GM18909 (cell line): ENCODE data around the gene APOC1.
"Not testable (repeated sequence)": the region's sequence is repeated elsewhere in the genome, so short reads cannot be mapped to it uniquely, and the experiment has no call there.

Experiments
- ATAC-seq: cut with Tn5 transposase; IDR thresholded peaks from one replicate; pipeline ENCODE4 v1.9.1; 2021; ENCODE audit warnings: mild to moderate bottlenecking; ENCODE audit not compliant: unreplicated experiment, poor library complexity

Gene APOC1

DNA sequence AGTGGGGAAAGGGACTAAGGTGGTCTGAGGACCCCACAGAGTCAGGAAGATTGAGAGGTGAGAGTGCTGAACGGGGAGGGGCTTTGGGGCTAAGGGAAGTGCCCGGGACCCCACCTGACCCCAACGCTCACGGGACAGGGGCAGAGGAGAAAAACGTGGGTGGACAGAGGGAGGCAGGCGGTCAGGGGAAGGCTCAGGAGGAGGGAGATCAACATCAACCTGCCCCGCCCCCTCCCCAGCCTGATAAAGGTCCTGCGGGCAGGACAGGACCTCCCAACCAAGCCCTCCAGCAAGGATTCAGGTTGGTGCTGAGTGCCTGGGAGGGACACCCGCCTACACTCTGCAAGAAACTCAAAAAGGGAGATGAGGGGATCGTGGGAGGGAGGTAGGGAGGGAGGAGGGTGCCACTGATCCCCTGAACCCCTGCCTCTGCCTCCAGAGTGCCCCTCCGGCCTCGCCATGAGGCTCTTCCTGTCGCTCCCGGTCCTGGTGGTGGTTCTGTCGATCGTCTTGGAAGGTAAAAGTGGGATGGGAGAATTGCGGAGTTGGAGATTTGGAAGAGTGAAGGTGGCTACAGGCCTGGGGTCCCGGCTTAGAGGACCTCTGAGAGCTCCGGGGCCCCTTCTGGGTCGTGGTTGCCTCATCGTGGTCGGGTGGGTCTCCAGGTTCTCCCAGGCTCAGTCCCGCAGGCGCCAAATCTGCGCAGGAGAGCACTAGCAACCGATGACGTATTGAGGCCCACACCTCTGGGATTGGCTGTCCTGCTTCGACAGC is at the start of gene APOC1:
Gene APOC1, plus strand, starts transcription at position 176 of the 774 bp plus-strand sequence. Its CDS starts 284 bp downstream, at position 460.
- ATAC-seq = peak; percentile 86

DNA sequence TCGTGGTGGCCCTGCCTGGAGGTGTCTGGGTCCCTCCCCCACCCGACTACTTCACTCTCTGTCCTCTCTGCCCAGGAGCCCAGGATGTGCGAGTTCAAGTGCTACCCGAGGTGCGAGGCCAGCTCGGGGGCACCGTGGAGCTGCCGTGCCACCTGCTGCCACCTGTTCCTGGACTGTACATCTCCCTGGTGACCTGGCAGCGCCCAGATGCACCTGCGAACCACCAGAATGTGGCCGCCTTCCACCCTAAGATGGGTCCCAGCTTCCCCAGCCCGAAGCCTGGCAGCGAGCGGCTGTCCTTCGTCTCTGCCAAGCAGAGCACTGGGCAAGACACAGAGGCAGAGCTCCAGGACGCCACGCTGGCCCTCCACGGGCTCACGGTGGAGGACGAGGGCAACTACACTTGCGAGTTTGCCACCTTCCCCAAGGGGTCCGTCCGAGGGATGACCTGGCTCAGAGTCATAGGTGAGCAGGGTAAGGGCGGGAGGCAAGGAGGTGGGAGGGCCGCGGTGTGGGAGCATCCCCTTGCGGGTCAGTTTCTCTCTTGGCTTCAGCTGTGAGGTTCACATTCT is 49.1 kb upstream of the APOC1 start:
- ATAC-seq = no peak

DNA sequence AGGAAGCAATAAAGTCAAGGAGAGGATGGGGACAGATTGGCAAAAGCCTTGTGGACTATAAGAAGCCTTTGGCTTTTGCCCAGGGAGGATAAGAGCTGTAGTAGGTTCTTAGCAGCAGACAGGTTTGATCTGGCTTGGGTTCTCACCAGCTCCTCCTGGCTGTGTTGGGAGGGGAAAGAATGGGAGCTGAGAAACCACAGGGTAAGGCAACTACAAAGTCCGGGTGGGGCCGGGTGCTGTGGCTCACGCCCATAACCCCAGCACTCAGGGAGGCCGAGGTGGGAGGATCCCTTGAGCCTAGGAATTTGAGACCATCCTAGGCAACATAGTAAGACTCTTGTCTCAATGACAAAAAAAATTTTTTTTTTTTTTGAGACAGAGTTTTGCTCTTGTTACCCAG is 47.7 kb upstream of the APOC1 start:
- no peak for ATAC-seq

DNA sequence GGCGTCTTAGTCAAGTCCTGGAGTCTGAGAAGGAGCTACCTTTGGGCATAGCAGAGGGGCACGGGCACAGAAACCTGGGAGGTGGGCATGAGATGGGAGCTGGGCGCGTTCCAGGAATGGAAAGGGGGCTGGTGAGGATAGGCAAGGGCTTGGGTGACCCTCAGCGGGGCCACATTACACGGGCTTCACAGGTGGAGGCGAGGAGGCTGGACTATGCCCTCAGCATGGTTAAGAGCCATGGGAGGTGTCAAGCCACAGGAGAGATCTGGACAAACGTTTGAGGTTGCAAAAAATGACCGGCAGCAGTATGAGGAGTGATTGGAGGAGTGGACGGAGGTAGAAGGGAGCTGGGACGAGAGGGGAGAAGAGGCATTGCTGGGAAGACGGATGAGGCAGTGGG is 46.8 kb upstream of the APOC1 start:
- no peak for ATAC-seq

DNA sequence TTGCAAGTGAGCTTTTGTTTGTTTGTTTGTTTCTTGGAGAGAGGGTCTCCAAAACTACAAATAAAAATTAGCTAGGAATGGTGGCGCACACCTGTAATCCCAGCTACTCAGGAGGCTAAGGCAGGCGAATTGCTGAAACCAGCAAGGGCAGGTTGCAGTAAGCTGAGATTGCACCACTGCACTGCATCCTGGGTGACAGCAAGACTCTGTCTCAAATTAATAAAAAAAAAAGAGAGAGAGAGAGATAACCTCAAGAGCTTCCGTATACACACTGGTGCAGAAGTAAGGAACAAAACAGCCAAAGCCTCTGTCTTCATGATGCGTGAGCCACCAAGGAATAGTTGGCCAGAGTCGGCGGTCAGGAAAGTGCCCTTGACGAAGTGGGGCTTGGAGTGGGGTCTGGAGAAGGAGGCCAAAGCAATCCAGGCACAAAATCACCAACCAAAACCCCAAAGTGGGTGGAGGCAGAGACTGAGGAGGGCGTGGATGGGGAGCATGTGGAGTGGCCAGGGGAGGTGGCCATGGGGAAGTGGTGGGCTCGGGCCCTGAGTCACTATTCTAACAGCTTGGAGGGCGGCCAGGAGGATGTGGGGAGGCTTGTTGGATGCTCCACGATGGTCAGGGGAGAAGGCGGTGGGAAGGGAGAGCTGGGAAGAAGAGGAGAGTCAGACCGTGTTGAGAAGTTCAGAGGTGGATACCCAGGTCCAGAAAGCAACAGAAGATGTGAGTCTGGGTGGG is 44.5 kb upstream of the APOC1 start:
- ATAC-seq = no peak

DNA sequence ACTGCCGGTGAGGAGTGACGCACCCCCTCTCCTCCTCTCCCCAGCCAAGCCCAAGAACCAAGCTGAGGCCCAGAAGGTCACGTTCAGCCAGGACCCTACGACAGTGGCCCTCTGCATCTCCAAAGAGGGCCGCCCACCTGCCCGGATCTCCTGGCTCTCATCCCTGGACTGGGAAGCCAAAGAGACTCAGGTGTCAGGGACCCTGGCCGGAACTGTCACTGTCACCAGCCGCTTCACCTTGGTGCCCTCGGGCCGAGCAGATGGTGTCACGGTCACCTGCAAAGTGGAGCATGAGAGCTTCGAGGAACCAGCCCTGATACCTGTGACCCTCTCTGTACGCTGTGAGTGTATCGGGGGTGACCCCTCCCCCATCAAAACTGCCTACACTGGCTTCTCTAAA is 42.6 kb upstream of the APOC1 start:
- no peak for ATAC-seq

DNA sequence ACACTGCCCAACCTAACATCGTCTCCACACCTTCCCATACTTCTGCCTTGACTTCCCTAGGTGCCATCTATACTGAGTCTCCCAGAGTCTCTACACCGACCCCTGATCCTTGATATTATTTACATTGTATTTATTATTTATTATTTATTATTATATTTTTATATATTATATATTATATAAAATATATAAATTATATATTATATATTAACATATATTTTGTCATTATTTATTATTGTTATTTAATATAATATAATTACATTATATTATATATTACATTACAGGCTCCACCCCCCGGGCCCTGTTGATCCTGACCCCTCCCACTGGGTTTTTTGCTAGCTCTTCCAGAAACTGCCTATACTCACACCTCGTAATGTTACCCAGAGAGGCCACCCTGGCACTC is 41.7 kb upstream of the APOC1 start:
- no peak for ATAC-seq

DNA sequence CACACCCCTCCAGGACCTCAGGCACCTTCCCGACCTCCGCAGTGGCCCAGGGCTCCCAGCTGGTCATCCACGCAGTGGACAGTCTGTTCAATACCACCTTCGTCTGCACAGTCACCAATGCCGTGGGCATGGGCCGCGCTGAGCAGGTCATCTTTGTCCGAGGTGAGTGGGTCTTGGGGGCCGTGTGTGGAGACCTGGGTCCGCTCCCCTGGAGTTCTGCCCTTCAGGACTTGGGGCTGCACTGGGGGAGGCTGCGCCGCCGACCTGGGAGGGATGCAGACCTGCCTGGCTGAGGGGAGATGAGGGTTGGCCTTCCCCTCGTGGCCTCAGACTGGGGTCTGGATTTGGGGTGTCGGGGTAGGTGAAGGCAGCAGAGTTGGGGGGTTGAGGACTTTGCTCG is 40.1 kb upstream of the APOC1 start:
- ATAC-seq = no peak

DNA sequence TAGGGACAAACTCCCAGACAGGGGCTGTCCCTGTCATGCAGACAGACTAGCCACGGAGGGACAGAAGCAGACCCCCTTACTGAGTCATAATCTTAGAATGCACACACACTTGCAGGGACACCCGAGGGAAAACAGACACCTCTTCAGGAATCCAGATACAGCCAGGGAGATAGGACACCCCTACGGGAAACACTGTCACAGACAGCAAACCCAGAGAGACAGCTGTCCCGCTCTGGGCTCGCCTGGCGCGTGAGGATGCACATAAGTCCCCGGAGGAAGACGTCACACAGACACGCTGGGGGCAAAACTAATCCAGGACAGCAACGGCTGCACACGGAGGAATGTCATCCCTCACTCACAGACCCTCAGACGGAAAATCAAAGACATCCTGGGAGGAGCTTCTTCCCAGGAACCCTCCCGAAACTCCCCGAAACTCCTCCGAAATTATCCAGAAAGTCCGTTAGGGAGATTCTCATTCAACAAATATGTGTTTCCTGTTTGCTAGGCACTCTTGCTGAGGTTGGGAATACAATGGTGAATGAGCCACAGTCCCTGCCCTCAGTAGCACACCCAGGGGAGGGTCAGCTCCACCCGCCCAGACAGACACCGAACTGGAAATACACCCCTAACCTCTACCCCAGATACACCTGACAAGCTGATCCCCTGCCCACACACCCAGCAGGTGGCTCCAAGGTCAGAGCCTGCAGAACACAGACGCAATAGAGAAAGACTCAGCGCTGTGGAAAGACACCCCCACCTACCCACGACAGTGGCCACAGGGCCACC is 38.5 kb upstream of the APOC1 start:
- ATAC-seq = no peak

DNA sequence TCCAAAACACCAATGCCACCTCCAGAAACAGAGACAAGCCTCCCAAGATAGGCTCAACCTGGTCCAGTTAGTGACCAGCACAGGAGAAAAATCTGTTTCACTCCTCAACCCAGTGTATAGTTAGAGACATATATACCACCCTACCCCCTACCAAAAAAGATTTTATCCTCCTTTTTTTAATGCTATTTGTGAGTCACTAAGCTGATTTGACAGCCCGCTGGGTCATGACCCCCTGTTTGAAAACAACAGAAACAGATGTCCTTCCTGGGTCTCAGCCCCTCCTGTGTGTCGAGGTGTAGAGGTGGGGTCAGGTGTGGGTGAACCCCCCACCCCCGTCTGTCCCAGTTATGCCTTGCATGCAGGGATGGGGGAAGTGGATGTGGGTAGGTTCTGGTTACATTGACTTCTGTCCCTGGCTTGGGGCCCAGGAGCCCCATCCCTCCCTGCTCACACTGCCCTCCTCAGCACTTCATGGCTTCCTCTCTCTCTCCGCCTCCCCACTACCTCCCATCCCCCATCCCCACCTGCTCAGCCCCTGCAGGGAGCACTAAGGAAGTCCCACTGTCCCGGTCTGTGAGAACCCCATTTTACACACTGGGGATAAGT is 37.4 kb upstream of the APOC1 start:
- no peak for ATAC-seq

DNA sequence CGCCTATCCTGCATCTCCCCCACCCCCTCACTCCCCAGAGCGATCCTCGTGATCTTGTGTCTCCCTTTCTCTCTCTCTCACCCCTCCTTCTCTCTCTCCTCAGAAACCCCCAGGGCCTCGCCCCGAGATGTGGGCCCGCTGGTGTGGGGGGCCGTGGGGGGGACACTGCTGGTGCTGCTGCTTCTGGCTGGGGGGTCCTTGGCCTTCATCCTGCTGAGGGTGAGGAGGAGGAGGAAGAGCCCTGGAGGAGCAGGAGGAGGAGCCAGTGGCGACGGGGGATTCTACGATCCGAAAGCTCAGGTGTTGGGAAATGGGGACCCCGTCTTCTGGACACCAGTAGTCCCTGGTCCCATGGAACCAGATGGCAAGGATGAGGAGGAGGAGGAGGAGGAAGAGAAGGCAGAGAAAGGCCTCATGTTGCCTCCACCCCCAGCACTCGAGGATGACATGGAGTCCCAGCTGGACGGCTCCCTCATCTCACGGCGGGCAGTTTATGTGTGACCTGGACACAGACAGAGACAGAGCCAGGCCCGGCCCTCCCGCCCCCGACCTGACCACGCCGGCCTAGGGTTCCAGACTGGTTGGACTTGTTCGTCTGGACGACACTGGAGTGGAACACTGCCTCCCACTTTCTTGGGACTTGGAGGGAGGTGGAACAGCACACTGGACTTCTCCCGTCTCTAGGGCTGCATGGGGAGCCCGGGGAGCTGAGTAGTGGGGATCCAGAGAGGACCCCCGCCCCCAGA is 36.1 kb upstream of the APOC1 start:
- ATAC-seq = no peak

DNA sequence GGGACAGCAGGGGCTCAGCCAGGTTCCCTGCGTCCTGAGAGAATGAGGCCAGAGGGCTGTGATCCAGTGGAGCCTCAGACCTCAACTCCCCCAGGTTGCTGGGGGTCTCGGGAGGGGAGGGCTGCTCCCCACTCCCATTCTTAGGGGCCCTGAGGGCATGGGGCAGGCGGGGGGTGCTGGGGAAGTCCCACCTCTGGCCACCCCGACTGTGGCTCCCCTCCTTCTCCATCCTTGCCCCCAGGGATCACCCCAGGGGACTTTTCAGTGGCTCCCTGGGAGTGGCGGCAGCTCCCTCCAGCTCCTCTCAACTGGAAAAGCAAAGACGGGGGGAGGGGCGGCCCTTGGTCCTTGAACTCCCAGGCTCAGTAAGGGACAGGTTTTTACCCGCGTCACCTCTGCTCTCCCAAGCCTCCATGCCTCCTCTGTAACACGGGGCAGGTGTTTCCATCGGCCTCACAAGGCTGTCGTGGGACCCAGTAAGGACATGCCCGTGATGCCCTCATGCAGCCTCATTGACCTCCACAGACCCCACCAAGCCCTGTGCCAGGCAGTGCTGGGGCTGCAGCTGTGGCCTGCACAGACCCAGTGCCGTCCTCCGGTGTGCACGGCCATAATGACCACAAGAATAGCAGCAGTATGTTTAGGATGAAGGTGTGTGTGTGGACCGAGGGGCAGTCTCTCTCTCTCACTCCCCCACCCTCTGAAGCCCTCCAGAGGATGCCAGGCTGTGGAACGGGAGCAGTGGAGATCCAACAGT is 34.9 kb upstream of the APOC1 start:
- no peak for ATAC-seq

DNA sequence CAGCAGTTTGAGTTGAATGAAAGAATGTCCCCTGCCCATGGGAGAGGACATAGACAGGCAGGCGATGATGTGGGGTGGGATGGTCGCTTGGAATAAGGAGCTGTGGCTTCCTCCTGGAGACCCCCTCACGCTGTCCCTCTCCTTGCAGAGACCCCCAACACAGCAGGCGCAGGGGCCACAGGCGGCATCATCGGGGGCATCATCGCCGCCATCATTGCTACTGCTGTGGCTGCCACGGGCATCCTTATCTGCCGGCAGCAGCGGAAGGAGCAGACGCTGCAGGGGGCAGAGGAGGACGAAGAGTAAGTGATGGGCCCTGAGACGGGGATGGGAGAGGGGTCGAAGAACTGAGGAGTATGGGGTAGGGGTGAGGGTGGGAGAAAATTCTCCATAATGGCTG is 32.3 kb upstream of the APOC1 start:
- ATAC-seq = no peak

DNA sequence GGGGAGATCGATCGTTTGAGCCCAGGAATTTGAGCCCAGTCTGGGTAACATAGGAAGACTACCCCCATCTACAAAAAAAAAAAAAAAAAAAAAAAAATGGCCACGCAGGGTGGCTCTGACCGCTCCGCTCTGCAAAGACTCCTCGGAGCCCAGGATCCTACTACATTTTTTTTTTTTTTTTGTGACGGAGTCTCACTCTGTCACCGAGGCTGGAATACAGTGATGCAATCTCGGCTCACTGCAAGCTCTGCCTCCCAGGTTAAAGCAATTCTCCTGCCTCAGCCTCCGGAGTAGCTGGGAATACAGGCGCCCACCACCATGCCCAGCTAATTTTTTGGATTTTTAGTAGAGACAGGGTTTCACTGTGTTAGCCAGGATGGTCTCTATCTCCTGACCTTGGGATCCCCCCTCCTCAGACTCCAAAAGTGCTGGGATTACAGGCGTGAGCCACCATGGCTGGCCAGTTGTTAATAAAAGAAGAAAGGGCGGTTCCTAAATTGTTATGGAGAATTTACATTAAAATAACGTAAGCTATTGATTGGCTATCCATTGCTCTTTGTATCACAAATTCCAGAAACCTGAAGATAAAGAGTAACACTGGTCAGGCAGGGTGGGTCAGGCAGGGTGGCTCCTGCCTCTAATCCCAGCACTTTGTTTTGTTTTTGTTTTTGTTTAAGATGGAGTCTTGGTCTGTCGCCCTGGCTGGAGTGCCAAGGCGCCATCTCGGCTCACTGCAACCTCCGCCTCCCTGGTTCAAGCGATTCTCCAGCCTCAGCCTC is 31.6 kb upstream of the APOC1 start:
- ATAC-seq = not testable (repeated sequence)

DNA sequence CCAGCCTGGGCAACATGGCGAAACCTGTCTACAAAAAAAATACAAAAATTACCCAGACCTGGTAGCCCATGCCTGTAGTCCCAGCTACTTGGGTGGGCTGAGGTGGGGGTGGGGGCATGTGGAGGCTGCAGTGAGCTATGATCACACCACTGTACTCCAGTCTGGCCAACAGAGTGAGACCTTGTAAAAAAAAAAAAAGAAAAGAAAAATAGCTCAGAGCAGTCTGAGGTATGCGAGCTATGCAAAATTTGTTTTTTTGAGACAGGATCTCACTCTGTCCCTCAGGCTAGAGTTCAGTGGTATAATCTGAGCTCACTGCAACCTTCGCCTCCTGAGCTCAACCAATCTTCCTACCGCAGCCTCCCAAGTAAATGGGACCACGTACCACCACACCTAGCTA is 30.5 kb upstream of the APOC1 start:
- no peak for ATAC-seq

DNA sequence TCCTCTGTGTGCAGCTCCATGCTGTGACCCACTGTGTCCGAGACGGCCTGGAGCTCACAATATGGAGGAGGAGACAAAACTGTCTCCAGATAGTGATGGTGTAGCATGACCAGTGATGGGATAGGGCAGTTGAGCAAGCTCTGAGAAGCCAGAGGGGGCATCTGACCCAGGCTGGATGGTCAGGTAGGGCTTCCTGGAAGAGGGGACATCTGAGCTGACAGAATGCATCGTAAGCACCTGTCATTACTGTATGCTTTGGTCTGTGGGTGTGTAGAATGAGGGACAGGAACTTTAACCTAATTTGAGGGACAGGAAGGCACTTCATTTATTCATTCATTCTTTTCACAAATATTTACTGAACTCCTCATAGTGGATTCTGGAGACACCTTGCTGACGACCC is 29.8 kb upstream of the APOC1 start:
- no peak for ATAC-seq

DNA sequence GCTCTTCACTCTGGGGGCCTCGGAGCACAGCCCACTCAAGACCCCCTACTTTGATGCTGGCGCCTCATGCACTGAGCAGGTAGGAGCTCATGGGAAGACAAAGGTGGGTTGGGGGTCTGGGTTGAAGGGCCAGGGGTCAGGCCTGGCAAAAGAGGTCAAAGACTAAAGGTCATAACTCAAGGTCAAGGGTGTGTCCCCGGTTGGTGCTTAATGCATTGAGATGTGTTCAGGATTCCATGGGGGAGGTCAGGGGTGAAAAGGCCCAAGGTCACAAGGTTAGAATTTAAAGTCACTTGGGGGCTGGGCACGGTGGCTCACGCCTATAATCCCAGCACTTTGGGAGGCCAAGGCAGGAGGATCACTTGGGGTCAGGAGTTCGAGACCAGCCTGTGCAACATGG is 28.3 kb upstream of the APOC1 start:
- ATAC-seq = no peak

DNA sequence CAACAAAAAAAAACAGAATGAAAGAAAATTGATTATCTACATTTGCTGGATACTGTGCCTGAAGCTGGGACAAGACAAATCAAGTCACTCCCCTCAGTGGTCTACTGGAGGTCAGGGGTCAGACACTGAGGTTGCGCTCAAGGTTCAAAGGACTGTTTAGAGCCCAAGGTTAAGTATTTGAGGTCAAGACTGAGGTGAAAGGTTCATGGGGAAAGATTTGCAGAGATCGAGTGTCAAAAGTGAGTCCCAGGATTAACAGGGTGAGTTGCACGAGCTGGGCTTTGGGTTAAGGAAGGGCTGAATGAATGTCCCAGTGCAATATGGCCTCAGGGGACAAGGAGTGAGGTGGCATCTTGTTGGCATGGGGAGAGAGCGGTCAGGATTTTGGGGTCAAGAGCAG is 26.8 kb upstream of the APOC1 start:
- no peak for ATAC-seq
